HepG2 (cell line): Measurements from ENCODE around the gene ADAMTSL3. TPM values are rescaled to one million over a fixed set of nuclear protein-coding genes. Genes with fewer than 3 reads are reported as not detected.

Experiments
- ARID3A ChIP-seq: IDR thresholded peaks from 2 replicates; pipeline ENCODE4 v1.6.1; 2012; ENCODE audit warnings: low read depth, low read length, improper control_type of control experiment
- CREM ChIP-seq, 2 experiments: sonication (generic) in 1 of 2; formaldehyde crosslinking in 1 of 2; IDR thresholded peaks; 2 replicates each; pipeline versions ENCODE4 v1.4.0 to v1.6.1; 2016 to 2020; ENCODE audit warnings: antibody characterized with exemption in 1 of 2, mild to moderate bottlenecking in 1 of 2, missing genetic modification reagents in 1 of 2
- FOSL1 ChIP-seq: sonication (generic); formaldehyde crosslinking; IDR thresholded peaks from 2 replicates; pipeline ENCODE4 v1.9.0; 2021; ENCODE audit warnings: missing genetic modification reagents, borderline replicate concordance
- FOSL2 ChIP-seq: sonication (generic); formaldehyde crosslinking; IDR thresholded peaks from 2 replicates; pipeline ENCODE4 v1.4.0; 2020; ENCODE audit warnings: missing genetic modification reagents
- FOXK1 ChIP-seq: sonication (generic); formaldehyde crosslinking; IDR thresholded peaks from 2 replicates; pipeline ENCODE4 v1.4.0; 2020; ENCODE audit warnings: low read depth, missing genetic modification reagents, borderline replicate concordance
- HES4 ChIP-seq: sonication (generic); formaldehyde crosslinking; IDR thresholded peaks from 2 replicates; pipeline ENCODE4 v1.9.0; 2021; ENCODE audit warnings: mild to moderate bottlenecking, missing genetic modification reagents, borderline replicate concordance
- HIC2 ChIP-seq: sonication (generic); formaldehyde crosslinking; IDR thresholded peaks from 2 replicates; pipeline ENCODE4 v1.9.0; 2022; ENCODE audit warnings: low read depth, missing genetic modification reagents
- HIVEP1 ChIP-seq: sonication (generic); formaldehyde crosslinking; IDR thresholded peaks from 2 replicates; pipeline ENCODE4 v1.4.0; 2020; ENCODE audit warnings: mild to moderate bottlenecking, missing genetic modification reagents
- HNF1B ChIP-seq: sonication (generic); formaldehyde crosslinking; IDR thresholded peaks from 2 replicates; pipeline ENCODE4 v1.5.1; 2020; ENCODE audit warnings: mild to moderate bottlenecking, moderate library complexity, missing genetic modification reagents
- HOXA7 ChIP-seq: sonication (generic); formaldehyde crosslinking; IDR thresholded peaks from 2 replicates; pipeline ENCODE4 v1.8.1; 2022; ENCODE audit warnings: mild to moderate bottlenecking, missing genetic modification reagents, moderate library complexity
- ISL2 ChIP-seq: sonication (generic); formaldehyde crosslinking; IDR thresholded peaks from 2 replicates; pipeline ENCODE4 v1.5.0; 2020; ENCODE audit warnings: missing genetic modification reagents
- MEIS1 ChIP-seq: sonication (generic); formaldehyde crosslinking; IDR thresholded peaks from 2 replicates; pipeline ENCODE4 v1.9.0; 2021; ENCODE audit warnings: mild to moderate bottlenecking, missing genetic modification reagents, moderate library complexity, borderline replicate concordance
- NAIF1 ChIP-seq: sonication (generic); formaldehyde crosslinking; IDR thresholded peaks from 2 replicates; pipeline ENCODE4 v1.5.0; 2020; ENCODE audit warnings: mild to moderate bottlenecking, missing genetic modification reagents, borderline replicate concordance
- SMC3 ChIP-seq: IDR thresholded peaks from 2 replicates; pipeline ENCODE4 v1.6.1; 2011; ENCODE audit warnings: low read length, improper control_type of control experiment
- SOX6 ChIP-seq, 2 experiments: fragments of 450-650 bp in 1 of 2; sonication (generic) in 1 of 2; formaldehyde crosslinking in 1 of 2; IDR thresholded peaks; 2 replicates each; pipeline versions ENCODE4 v1.4.0 to v1.6.1; 2017 to 2020; ENCODE audit warnings: antibody characterized with exemption in 1 of 2, mild to moderate bottlenecking in 1 of 2, missing genetic modification reagents in 1 of 2
- ZBTB34 ChIP-seq: sonication (generic); formaldehyde crosslinking; IDR thresholded peaks from 2 replicates; pipeline ENCODE4 v1.8.0; 2022; ENCODE audit warnings: mild to moderate bottlenecking, missing genetic modification reagents
- ZC3H4 ChIP-seq: sonication (generic); formaldehyde crosslinking; IDR thresholded peaks from 2 replicates; pipeline ENCODE4 v1.4.0; 2020; ENCODE audit warnings: missing genetic modification reagents, borderline replicate concordance
- ZNF503 ChIP-seq: sonication (generic); formaldehyde crosslinking; IDR thresholded peaks from 2 replicates; pipeline ENCODE4 v1.4.0; 2020; ENCODE audit warnings: missing genetic modification reagents
- ZNF780A ChIP-seq: sonication (generic); formaldehyde crosslinking; IDR thresholded peaks from 2 replicates; pipeline ENCODE4 v1.8.0; 2022; ENCODE audit warnings: mild to moderate bottlenecking, missing genetic modification reagents, moderate library complexity
- polyA plus RNA-seq, 8 experiments: library from polyadenylated mRNA; depleted of rRNA in 3 of 8; stranded (reverse) in 7 of 8; unstranded in 1 of 8; fragments of >200 nt; fragmentation: Illumina TruSeq in 4 of 8; extraction: Trizol in 4 of 8; gene quantifications; 2 replicates each; pipeline versions ENCODE4 v1.2.1 to v1.2.3, GENCODE V29; 2011 to 2016; ENCODE audit warnings: low read depth in 4 of 8, missing spikeins in 1 of 8, mixed read lengths in 1 of 8; ENCODE audit not compliant: insufficient read depth in 1 of 8
- total RNA-seq, 5 experiments: library from RNA; depleted of rRNA; stranded (reverse); fragments of >200 nt; fragmentation: Illumina TruSeq; extraction: Trizol; gene quantifications; 2 replicates each; pipeline ENCODE4 v1.2.3, GENCODE V29; 2016; ENCODE audit warnings: low read depth in 1 of 5

The ADAMTSL3 gene
- total and polyA plus RNA-seq, 2 of the 13 experiments (the other 11 are each of a cell fraction or from before 2014, with no cell fraction given), result 0.04 to 0.09 TPM

- TF ChIP-seq ZNF503 (CRISPR knock-in tag) (peak; percentile 51; the same call in 1 of the 2 replicates), FOSL1 (no peak), ZNF780A (CRISPR knock-in tag) (no peak), MEIS1 (CRISPR knock-in tag) (no peak), NAIF1 (no peak), HIC2 (no peak), CREM (IDR thresholded peaks at IDR 0.05) (peak; percentile 39), CREM (CRISPR knock-in tag; IDR thresholded peaks at IDR 0.05) (no peak), ZC3H4 (no peak), ISL2 (CRISPR knock-in tag) (peak; percentile 71; the same call in 1 of the 2 replicates), FOSL2 (CRISPR knock-in tag) (no peak), HES4 (CRISPR knock-in tag) (no peak), SOX6 (IDR thresholded peaks at IDR 0.05) (no peak), SOX6 (CRISPR knock-in tag; IDR thresholded peaks at IDR 0.05) (peak; percentile 79), HIVEP1 (CRISPR knock-in tag) (no peak), ZBTB34 (CRISPR knock-in tag) (no peak), HNF1B (CRISPR knock-in tag) (0 out of 2 replicates have a peak, but pooled peaks have one; percentile 33), SMC3 (0 out of 2 replicates have a peak, but pooled peaks have one; percentile 0), FOXK1 (CRISPR knock-in tag) (peak; percentile 80; the same call in 1 of the 2 replicates), ARID3A (peak; percentile 89), HOXA7 (CRISPR knock-in tag) (no peak)
Measured at GRCh38 chr15:83930392-83931212, 276.7 kb downstream of the ADAMTSL3 start (continued).
